C1 segment of cervical spinal cord (tissue), 14 donors: Measurements from ENCODE around the gene ZNF276.

Experiments used
- DNase-seq, 14 donors: peaks; one replicate each; lab custom pipeline; 2025; lab: John Stamatoyannopoulos, UW

ZNF276 gene

GRCh38 chr16:89711601-89712273, 9.6 kb upstream of the ZNF276 start:
- peak in 1 of 14 donors; percentile 17 for DNase-seq

GRCh38 chr16:89712274-89712781, 9.0 kb upstream of the ZNF276 start:
- DNase-seq, result no peak

GRCh38 chr16:89716493-89716892, 4.8 kb upstream of the ZNF276 start:
- DNase-seq, result no peak

- no peak for DNase-seq
Measured at GRCh38 chr16:89716916-89717687, 4.2 kb upstream of the ZNF276 start.

- DNase-seq, result no peak
Measured at GRCh38 chr16:89717688-89718505, 3.4 kb upstream of the ZNF276 start.

- peak in 5 of 14 donors; percentile 60 to 77 (median 71) for DNase-seq
Measured at GRCh38 chr16:89720551-89720812, 855 bp upstream of the ZNF276 start.

GRCh38 chr16:89721546-89722391, 432 bp downstream of the ZNF276 start:
- DNase-seq, result peak in 7 of 14 donors; percentile 34 to 74 (median 54)

- peak in 8 of 14 donors; percentile 26 to 55 (median 40) for DNase-seq
Measured at GRCh38 chr16:89722392-89723278, 1.3 kb downstream of the ZNF276 start.

GRCh38 chr16:89723279-89724250, 2.2 kb downstream of the ZNF276 start:
- DNase-seq, result peak in 13 of 14 donors; percentile 44 to 94 (median 90)

GRCh38 chr16:89727406-89728120, 6.2 kb downstream of the ZNF276 start:
- no peak for DNase-seq

- no peak for DNase-seq
Measured at GRCh38 chr16:89729293-89729692, 8.0 kb downstream of the ZNF276 start.

GRCh38 chr16:89729863-89730593, 8.7 kb downstream of the ZNF276 start:
- no peak for DNase-seq

GRCh38 chr16:89730610-89731234, 9.4 kb downstream of the ZNF276 start:
- no peak for DNase-seq

GRCh38 chr16:89732142-89732917, 11.0 kb downstream of the ZNF276 start:
- DNase-seq, result no peak

GRCh38 chr16:89732918-89733242, 11.5 kb downstream of the ZNF276 start:
- no peak for DNase-seq

GRCh38 chr16:89733322-89733721, 12.0 kb downstream of the ZNF276 start:
- DNase-seq, result no peak

- DNase-seq, result no peak
Measured at GRCh38 chr16:89733792-89734191, 12.5 kb downstream of the ZNF276 start.
